Measurements from ENCODE around the gene LAMTOR2. TPM values are rescaled to one million over a fixed set of nuclear protein-coding genes. Genes with fewer than 3 reads are reported as not detected.

The LAMTOR2 gene
- total RNA-seq, 4 donors from 2014 or later, result 14.7 to 76.8 (median 41.1) TPM

DNA sequence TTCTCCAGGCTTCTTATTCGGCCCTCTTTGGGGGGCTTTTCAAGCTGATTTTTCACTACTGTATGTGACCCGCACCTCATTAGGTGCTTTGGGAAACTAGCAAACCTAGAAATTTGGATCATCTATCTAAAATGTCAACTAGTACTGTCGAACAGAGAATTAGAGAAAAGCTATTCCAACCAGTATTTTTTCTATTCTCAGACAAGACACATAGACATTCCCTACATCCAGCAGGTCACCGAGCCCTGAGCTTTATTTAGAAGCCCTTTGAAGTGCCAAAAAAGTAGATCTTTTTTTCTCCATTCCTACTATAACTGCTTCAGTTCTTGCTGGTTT is 33.5 kb upstream of the LAMTOR2 start:
- no peak for DNase-seq
- intact Hi-C loops (cut with DNase I), result no loop called here
- TF ChIP-seq, protein P1, sequence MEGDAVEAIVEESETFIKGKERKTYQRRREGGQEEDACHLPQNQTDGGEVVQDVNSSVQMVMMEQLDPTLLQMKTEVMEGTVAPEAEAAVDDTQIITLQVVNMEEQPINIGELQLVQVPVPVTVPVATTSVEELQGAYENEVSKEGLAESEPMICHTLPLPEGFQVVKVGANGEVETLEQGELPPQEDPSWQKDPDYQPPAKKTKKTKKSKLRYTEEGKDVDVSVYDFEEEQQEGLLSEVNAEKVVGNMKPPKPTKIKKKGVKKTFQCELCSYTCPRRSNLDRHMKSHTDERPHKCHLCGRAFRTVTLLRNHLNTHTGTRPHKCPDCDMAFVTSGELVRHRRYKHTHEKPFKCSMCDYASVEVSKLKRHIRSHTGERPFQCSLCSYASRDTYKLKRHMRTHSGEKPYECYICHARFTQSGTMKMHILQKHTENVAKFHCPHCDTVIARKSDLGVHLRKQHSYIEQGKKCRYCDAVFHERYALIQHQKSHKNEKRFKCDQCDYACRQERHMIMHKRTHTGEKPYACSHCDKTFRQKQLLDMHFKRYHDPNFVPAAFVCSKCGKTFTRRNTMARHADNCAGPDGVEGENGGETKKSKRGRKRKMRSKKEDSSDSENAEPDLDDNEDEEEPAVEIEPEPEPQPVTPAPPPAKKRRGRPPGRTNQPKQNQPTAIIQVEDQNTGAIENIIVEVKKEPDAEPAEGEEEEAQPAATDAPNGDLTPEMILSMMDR (IDR thresholded peaks at IDR 0.05), result no peak
- TF ChIP-seq POLR2A (IDR thresholded peaks at IDR 0.05), result no peak

DNA sequence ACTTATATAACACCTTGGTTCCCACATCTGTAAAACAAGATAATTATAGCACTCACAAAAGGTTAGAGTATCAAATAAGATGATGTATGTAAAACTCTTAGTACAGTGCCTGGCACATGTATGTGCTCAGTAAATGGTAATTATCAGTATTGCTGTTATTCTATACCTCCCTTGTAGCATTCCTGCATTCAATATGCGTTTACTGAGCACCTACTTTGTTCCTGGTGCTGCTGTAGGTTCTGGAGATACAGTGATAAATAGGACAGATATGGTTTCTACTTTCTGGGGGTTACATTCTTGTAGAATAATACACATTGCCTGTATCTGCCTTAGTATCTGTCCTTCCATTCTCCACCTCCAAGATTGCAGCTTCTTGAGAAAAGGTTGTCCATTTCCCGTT is 32.6 kb upstream of the LAMTOR2 start:
- Histone ChIP-seq H3K27me3 (no peaks in the 10 kb centered on the region), H3K36me3 (peaks cover 5 to 9% of the 10 kb centered on the region in 2 donors), H3K4me3 (replicated peaks in 1 of 3) (no peak overlapping the region), H3K9me3 (no peaks in the 10 kb centered on the region), H3K27ac (no peak overlapping the region), H3K4me1 (peaks cover 6 to 9% of the 10 kb centered on the region in 2 donors)
- 64 to 69% methylated on average over 2 of the region's 2 CpGs for WGBS, 2 donors
- no peak for DNase-seq
- intact Hi-C loops (cut with DNase I), result no loop called here
- TF ChIP-seq POLR2A (IDR thresholded peaks at IDR 0.05), result no peak
- TF ChIP-seq, protein P1 (IDR thresholded peaks at IDR 0.05), result no peak

More for the DNA sequence above, 33.5 kb upstream of the LAMTOR2 start:
- H3K27me3 ChIP-seq, result no peaks in the 10 kb centered on the region
- peaks cover 6 to 9% of the 10 kb centered on the region in 2 donors for H3K4me1 ChIP-seq
- H3K4me3 ChIP-seq (replicated peaks in 1 of 3), result peak overlapping the region in 2 of 3 donors; percentile 59 to 92
- H3K27ac ChIP-seq, result peak overlapping the region in 1 of 3 donors; percentile 82
- H3K36me3 ChIP-seq, result peaks cover 5 to 14% of the 10 kb centered on the region in 2 donors
- 8 to 13% methylated on average over 4 of the region's 4 CpGs for WGBS, 2 donors
- H3K9me3 ChIP-seq, result no peaks in the 10 kb centered on the region

DNA sequence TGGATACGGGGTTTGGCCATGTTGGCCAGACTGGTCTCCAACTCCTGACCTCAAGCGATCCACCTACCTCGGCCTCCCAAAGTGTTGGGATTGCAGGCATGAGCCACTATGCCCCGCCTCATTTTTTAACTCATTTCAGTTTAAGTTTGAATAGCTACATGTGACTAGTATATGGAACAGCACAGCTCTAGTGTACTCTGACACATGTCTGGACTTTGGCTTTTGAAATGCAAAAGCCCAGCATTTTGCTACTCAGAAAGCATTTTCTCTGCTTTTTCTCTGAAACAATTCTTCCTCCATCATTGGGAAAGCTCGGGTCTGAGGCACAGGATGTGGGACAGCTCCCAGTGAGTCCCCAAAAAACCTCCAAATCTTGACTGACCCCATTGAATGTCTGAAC is 29.8 kb upstream of the LAMTOR2 start:
- Histone ChIP-seq H3K27ac (no peak overlapping the region), H3K9me3 (no peaks in the 10 kb centered on the region), H3K4me1 (peaks cover 4 to 5% of the 10 kb centered on the region in 2 donors), H3K36me3 (no peaks in the 10 kb centered on the region), H3K4me3 (replicated peaks in 1 of 3) (no peak overlapping the region), H3K27me3 (no peaks in the 10 kb centered on the region)
- DNase-seq, result no peak
- TF ChIP-seq, protein P1 (IDR thresholded peaks at IDR 0.05), result no peak
- no peak for TF ChIP-seq POLR2A (IDR thresholded peaks at IDR 0.05)
- WGBS, 2 donors, result 77 to 84% methylated on average over 5 of the region's 5 CpGs
- intact Hi-C loops (cut with DNase I), result no loop called here

DNA sequence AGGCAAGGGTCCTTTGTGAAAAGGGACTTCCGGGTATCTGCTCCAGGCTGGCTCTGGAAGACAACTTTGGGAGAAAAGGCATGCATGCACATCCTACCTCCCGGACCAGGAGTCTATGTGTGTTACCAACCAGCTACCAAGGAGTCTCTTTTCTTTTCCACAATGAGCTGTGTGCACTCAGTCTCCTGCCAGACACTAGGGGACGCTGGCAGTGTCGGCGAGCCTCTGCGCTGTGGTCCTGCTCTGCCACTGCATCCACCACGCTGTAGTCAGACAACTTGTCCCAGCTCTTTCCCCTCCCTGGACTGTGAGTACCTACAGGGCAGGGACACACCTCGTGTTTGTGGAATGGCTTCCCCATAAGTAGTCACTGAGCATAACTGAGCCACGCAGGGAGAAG is 28.7 kb upstream of the LAMTOR2 start:
- H3K27ac ChIP-seq, result no peak overlapping the region
- no peak overlapping the region for H3K4me3 ChIP-seq (replicated peaks in 1 of 3)
- WGBS, 2 donors, result 9 to 10% methylated on average over 8 to 9 of the region's 9 CpGs
- H3K4me1 ChIP-seq, result no peaks in the 10 kb centered on the region
- no peaks in the 10 kb centered on the region for H3K27me3 ChIP-seq
- no peak for TF ChIP-seq POLR2A (IDR thresholded peaks at IDR 0.05)
- TF ChIP-seq, protein P1 (IDR thresholded peaks at IDR 0.05), result peak in 4 of 6 experiments; percentile 21 to 47 (median 40)
- no peaks in the 10 kb centered on the region for H3K9me3 ChIP-seq
- intact Hi-C loops (cut with DNase I), result no loop called here
- no peaks in the 10 kb centered on the region for H3K36me3 ChIP-seq
- DNase-seq, result peak; percentile 38 to 47

DNA sequence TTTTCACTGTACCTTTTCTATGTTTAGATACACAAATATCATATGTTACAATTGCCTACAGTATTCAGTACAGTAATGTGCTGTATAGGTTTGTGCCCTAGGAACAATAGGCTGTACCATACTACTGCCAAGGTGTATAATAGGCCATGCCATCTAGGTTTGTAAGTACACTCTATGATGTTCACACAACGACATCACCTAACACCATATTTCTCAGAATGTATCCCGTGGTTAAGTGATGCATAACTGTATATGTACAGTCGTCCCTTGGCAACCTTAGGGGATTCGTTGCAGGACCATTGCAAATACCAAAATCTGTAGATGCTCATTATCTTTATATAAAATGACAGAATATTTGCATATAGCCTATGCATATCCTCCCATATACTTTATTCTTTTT is 28.0 kb upstream of the LAMTOR2 start:
- intact Hi-C loops (cut with DNase I), result no loop called here
- no peaks in the 10 kb centered on the region for H3K4me1 ChIP-seq
- H3K27ac ChIP-seq, result no peak overlapping the region
- no peaks in the 10 kb centered on the region for H3K27me3 ChIP-seq
- no peaks in the 10 kb centered on the region for H3K36me3 ChIP-seq
- H3K9me3 ChIP-seq, result no peaks in the 10 kb centered on the region
- WGBS, 2 donors, result 87 to 90% methylated on average over 4 of the region's 4 CpGs
- TF ChIP-seq, protein P1 (IDR thresholded peaks at IDR 0.05), result no peak
- no peak for TF ChIP-seq POLR2A (IDR thresholded peaks at IDR 0.05)
- no peak overlapping the region for H3K4me3 ChIP-seq (replicated peaks in 1 of 3)
- no peak for DNase-seq

Data from thyroid gland (tissue), 4 donors.